ENCODE results near the gene DDX39B. TPM values are rescaled to one million over a fixed set of nuclear protein-coding genes. Genes with fewer than 3 reads are reported as not detected.
A peak's percentile ranks its signal among the peaks of the same experiment; 100 is the strongest.

The DDX39B gene
- polyA plus RNA-seq, 3 donors = 64.1 to 1,059 (median 67.8) TPM

DNA sequence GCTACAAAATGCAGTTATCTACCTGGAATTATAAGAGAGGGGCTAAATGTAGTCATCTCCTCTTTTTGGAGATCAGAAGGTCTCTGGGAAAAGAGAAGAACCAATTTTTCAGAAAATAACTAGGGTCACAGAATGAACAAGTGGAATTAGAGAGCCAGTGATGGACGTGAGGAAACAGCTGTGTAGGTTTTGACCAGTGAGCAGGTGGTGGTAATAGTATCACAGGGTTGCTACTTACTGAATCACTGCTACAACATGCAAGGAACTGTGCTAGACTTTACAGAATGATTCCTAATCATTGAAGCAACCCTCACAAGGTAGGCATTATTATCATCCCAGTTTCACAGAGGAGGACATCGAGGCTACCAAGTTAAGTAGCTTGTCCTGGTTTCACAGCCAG is 2.9 kb upstream of the DDX39B start:
- no peaks in the 10 kb centered on the region for H3K9me3 ChIP-seq (replicated peaks in 1 of 2; ENCODE audit: control insufficient read depth in 1 of 2, insufficient read depth in 1 of 2, low read length in 2 of 2)
- H3K36me3 Mint-ChIP-seq = peaks cover 11 to 15% of the 10 kb centered on the region in 2 donors
- DNase-seq = no peak
- H3K4me2 ChIP-seq (replicated peaks; ENCODE audit: extremely low read depth, low read length, poor library complexity, severe bottlenecking) = no peak overlapping the region
- H3K79me2 ChIP-seq (ENCODE audit: insufficient read depth, low read length) = peaks cover 59% of the 10 kb centered on the region
- peaks cover 6 to 13% of the 10 kb centered on the region in 2 donors for H3K36me3 ChIP-seq (replicated peaks in 1 of 2; ENCODE audit: control insufficient read depth in 1 of 2, insufficient read depth in 2 of 2, low read length in 2 of 2)
- H3K27me3 Mint-ChIP-seq (ENCODE audit: low read depth in 3 of 3) = no peaks in the 10 kb centered on the region
- 100% methylated on average over 1 of the region's 2 CpGs for WGBS (ENCODE audit: insufficient coverage)
- peaks cover 40 to 54% of the 10 kb centered on the region in 2 donors for H3K4me1 ChIP-seq (ENCODE audit: control insufficient read depth in 1 of 2, insufficient read depth in 2 of 2, low read length in 2 of 2)
- peaks cover 14% of the 10 kb centered on the region for H4K20me1 ChIP-seq (ENCODE audit: insufficient read depth, low read length)
- H3K27ac Mint-ChIP-seq = peak overlapping the region in 1 of 7 donors; percentile 72
- H3K27ac ChIP-seq (ENCODE audit: low read depth in 1 of 2, low read length in 2 of 2) = no peak overlapping the region
- no peaks in the 10 kb centered on the region for H3K27me3 ChIP-seq (ENCODE audit: control insufficient read depth in 2 of 2, insufficient read depth in 2 of 2, low read length in 2 of 2)
- TF ChIP-seq, protein P1, sequence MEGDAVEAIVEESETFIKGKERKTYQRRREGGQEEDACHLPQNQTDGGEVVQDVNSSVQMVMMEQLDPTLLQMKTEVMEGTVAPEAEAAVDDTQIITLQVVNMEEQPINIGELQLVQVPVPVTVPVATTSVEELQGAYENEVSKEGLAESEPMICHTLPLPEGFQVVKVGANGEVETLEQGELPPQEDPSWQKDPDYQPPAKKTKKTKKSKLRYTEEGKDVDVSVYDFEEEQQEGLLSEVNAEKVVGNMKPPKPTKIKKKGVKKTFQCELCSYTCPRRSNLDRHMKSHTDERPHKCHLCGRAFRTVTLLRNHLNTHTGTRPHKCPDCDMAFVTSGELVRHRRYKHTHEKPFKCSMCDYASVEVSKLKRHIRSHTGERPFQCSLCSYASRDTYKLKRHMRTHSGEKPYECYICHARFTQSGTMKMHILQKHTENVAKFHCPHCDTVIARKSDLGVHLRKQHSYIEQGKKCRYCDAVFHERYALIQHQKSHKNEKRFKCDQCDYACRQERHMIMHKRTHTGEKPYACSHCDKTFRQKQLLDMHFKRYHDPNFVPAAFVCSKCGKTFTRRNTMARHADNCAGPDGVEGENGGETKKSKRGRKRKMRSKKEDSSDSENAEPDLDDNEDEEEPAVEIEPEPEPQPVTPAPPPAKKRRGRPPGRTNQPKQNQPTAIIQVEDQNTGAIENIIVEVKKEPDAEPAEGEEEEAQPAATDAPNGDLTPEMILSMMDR (IDR thresholded peaks at IDR 0.05) = no peak
- H3K9ac ChIP-seq (ENCODE audit: insufficient read depth, low read length, poor library complexity, severe bottlenecking) = no peak overlapping the region
- H2AFZ ChIP-seq (ENCODE audit: insufficient read depth, low read depth, low read length, poor library complexity, severe bottlenecking) = no peak overlapping the region
- no peak overlapping the region for H3K4me3 ChIP-seq (replicated peaks in 1 of 3; ENCODE audit: low read depth in 2 of 3, low read length in 3 of 3)
- peaks cover 0 to 2% (median 0%) of the 10 kb centered on the region in 7 donors for H3K9me3 Mint-ChIP-seq
- intact Hi-C loops (cut with micrococcal nuclease) = loop anchor here (5.0 to 10.0 kb wide), 8 partner anchors 47 to 410 kb away; partner anchors contain the start of genes MICB (in 2 of the 2), C6orf47 (in 1 of the 2), CLIC1 (in 1 of the 2) and CSNK2B (in 1 of the 2)
- H3K4me3 Mint-ChIP-seq = no peak overlapping the region
- H3K4me1 Mint-ChIP-seq = peaks cover 48% of the 10 kb centered on the region

DNA sequence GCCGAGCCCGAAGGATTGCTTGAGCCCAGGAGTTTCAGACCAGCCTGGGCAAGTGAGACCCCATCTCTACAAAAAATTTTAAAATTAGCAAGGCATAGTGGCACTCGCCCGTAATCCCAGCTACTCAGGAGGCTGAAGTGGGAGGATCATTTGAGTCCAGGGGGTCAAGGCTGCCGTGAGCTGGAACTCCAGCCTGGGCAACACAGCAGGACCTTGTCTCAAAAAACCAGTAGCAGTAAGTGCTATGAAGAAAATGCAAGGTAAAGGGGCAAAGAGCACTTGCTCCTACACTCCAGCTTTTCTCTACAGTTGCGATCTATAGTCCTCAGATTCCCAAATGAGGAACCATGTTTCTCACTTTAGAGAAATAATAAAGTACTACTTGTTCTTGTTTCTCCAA is 1.8 kb upstream of the DDX39B start:
- H3K9ac ChIP-seq (ENCODE audit: insufficient read depth, low read length, poor library complexity, severe bottlenecking) = no peak overlapping the region
- H3K36me3 ChIP-seq (replicated peaks in 1 of 2; ENCODE audit: control insufficient read depth in 1 of 2, insufficient read depth in 2 of 2, low read length in 2 of 2) = peaks cover 16 to 18% of the 10 kb centered on the region in 2 donors
- H3K4me1 ChIP-seq (ENCODE audit: control insufficient read depth in 1 of 2, insufficient read depth in 2 of 2, low read length in 2 of 2) = peaks cover 49 to 60% of the 10 kb centered on the region in 2 donors
- no peak overlapping the region for H3K4me3 ChIP-seq (replicated peaks in 1 of 3; ENCODE audit: low read depth in 2 of 3, low read length in 3 of 3)
- peaks cover 19% of the 10 kb centered on the region in 2 donors for H3K36me3 Mint-ChIP-seq
- H3K4me1 Mint-ChIP-seq = peaks cover 56% of the 10 kb centered on the region
- peaks cover 24% of the 10 kb centered on the region for H4K20me1 ChIP-seq (ENCODE audit: insufficient read depth, low read length)
- H3K27me3 ChIP-seq (ENCODE audit: control insufficient read depth in 2 of 2, insufficient read depth in 2 of 2, low read length in 2 of 2) = no peaks in the 10 kb centered on the region
- no peak for DNase-seq
- H3K27ac ChIP-seq (ENCODE audit: low read depth in 1 of 2, low read length in 2 of 2) = no peak overlapping the region
- H3K79me2 ChIP-seq (ENCODE audit: insufficient read depth, low read length) = peaks cover 61% of the 10 kb centered on the region
- H3K27me3 Mint-ChIP-seq (ENCODE audit: low read depth in 3 of 3) = no peaks in the 10 kb centered on the region
- TF ChIP-seq, protein P1 (IDR thresholded peaks at IDR 0.05) = no peak
- H3K9me3 ChIP-seq (replicated peaks in 1 of 2; ENCODE audit: control insufficient read depth in 1 of 2, insufficient read depth in 1 of 2, low read length in 2 of 2) = no peaks in the 10 kb centered on the region
- no peak overlapping the region for H3K4me2 ChIP-seq (replicated peaks; ENCODE audit: extremely low read depth, low read length, poor library complexity, severe bottlenecking)
- no peak overlapping the region for H3K4me3 Mint-ChIP-seq
- 90% methylated on average over 2 of the region's 6 CpGs for WGBS (ENCODE audit: insufficient coverage)
- H2AFZ ChIP-seq (ENCODE audit: insufficient read depth, low read depth, low read length, poor library complexity, severe bottlenecking) = no peak overlapping the region
- peak overlapping the region in 3 of 7 donors; percentile 32 to 72 (median 38) for H3K27ac Mint-ChIP-seq
- peaks cover 0 to 2% (median 0%) of the 10 kb centered on the region in 7 donors for H3K9me3 Mint-ChIP-seq
- intact Hi-C loops (cut with micrococcal nuclease) = loop anchor here (5.0 to 10.0 kb wide), 7 partner anchors 46 to 411 kb away; partner anchors contain the start of genes MICB (in 2 of the 2), CLIC1 (in 1 of the 2), CSNK2B (in 1 of the 2) and LY6G5B (in 1 of the 2)

Data from CD14-positive monocyte (primary cell).